Suppressor macrophage treated with lipopolysaccharide for 1 hour (primary cell): ENCODE measurements around the gene FAM83E.

Experiments
- DNase-seq, 3 donors: peaks; one replicate each; pipeline ENCODE4 v3.0.0-alpha.2; 2020 to 2022

FAM83E gene

DNA sequence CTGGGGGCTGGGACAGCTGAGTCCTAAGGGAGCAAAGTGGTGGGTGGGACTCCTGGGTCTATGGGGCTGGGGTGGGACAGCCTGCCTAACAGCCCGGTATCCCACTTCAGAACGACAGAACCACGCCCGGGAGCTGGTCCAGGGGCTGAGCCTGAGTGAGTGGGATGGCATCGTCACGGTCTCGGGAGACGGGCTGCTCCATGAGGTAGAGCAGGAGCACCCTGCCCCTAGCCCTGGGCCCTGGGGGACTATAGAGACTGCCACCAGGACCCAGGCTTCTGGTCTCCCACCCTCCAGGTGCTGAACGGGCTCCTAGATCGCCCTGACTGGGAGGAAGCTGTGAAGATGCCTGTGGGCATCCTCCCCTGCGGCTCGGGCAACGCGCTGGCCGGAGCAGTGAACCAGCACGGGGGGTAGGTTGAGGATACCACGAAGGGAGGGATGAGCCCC, 13.0 kb upstream of the FAM83E start:
- DNase-seq = no peak

DNA sequence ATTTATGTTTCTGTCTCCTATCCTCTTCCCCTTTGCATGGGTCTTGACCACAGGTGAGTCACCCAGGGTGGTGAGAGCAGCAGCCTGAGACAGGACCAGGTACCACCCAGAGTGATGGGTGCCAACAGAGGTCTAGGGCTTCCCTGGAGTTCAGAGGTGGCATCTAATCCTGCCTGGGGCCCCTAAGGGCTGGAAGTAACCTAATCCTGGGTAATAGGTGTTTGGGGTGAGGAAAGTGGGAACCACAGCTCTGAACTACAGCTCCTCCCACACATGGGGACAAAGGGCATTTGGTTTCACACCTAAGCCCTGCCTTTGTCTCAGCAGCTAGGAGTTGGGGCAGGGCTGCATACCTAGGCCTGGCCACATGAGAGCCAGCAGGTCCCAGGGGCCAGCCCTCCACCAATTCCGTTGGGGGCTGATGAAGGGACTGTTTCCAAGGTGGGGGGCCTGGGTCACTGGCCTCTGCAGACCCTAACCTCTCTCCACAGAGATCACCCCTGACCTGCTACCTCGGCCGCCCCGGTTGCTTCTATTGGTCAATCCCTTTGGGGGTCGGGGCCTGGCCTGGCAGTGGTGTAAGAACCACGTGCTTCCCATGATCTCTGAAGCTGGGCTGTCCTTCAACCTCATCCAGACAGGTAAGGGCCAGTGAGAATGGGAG, 12.5 kb upstream of the FAM83E start:
- no peak for DNase-seq

DNA sequence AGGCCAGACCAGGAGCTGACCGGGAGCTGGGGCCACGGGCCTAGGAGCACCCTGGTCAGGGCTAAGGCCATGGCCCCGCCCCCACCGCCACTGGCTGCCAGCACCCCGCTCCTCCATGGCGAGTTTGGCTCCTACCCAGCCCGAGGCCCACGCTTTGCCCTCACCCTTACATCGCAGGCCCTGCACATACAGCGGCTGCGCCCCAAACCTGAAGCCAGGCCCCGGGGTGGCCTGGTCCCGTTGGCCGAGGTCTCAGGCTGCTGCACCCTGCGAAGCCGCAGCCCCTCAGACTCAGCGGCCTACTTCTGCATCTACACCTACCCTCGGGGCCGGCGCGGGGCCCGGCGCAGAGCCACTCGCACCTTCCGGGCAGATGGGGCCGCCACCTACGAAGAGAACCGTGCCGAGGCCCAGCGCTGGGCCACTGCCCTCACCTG, 11.0 kb upstream of the FAM83E start:
- DNase-seq = no peak

DNA sequence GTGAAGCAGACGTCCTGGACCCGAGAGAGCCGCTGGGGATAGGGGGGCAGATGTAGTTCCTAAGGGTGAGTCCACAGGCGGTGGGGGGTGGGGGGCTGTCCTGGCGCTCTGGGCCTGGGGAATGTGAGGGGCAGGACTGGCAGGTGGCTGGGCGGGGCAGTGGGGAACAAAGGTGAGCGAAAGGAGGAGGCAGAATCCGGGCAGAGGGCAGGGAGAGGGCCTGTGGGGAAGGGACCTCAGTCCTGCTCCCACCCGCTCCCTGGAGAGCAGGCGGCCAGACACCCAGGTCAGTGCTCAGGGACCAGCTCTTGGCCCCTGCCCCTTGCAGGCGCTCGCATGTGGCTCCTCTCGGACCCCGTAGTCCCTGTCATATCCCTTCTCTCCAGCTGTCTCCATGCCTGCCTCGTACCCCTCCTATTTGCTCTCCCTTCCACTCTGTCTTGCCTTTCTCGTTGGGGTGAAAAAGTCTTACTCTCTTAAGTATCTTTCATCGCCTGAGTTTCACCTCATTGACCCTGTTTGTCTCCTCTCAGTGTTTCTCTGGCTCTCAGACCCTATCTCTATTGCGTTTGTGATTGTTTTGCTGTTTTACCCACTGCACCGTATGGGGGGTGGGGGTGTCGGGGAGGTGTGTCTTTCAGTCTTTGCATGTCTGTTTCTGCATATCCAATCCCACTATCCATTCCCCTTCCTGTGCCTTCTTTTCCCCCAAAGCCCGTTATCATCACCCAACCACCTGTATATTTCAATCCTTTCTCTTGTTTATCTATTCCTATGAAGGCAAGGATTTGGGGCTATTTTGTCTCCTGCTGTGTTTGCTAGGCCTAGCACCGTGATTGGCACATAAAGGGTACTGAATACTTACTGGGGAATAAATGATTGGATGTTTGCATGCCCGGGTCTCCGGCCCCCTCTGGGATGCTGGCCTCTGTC, 10.2 kb upstream of the FAM83E start:
- no peak for DNase-seq

DNA sequence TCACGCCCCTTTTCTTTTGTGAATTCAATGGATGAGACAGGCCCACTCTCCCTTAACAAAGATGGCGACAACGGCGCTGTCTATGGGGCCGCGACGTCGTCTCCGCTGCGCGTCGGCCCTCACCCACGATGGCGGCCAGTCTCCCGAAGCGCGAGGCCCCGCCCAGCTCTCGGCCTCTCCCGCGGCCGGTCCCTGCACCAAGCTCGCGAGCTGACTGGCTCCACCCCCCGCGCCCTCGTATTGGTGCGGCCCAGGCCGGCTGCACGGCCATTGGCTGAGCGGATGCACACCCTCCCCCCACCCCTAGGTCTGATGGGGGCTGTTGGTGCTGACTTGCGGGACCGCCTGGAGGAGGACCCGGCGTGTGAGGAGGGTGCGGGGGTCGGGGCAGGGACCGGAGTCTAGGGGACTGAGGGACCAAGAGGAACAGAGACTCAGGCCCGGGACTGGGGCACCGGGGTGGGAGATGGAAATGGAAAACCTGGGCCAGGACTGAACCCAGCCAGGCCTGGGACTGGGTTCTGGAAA, 9.3 kb upstream of the FAM83E start:
- peak; percentile 94 to 98 (median 95) for DNase-seq

DNA sequence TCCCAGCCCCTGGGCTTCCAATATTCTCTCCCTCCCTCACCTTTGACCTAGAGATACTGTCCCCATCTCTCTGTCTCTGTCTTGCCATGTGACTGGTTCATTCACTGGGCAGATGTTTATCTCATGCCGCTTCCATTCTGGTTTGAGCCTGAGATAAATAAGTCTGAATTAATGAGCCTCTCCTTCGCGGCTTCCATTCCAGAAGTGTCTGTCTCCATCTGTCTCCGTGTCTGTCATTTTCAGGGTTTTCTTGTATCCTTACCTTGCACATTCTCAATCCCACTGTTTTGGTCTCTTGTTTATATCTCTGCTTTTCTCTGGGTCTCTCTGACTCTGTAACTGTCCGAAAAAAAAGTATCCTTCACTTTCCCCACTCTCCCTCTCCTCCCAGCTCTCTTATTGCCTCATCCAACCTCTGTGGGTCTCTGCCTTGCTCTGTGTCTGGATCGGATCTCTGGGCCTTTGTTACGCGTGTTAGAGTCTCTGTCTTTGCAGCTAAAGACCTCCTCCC, 8.7 kb upstream of the FAM83E start:
- DNase-seq = no peak

DNA sequence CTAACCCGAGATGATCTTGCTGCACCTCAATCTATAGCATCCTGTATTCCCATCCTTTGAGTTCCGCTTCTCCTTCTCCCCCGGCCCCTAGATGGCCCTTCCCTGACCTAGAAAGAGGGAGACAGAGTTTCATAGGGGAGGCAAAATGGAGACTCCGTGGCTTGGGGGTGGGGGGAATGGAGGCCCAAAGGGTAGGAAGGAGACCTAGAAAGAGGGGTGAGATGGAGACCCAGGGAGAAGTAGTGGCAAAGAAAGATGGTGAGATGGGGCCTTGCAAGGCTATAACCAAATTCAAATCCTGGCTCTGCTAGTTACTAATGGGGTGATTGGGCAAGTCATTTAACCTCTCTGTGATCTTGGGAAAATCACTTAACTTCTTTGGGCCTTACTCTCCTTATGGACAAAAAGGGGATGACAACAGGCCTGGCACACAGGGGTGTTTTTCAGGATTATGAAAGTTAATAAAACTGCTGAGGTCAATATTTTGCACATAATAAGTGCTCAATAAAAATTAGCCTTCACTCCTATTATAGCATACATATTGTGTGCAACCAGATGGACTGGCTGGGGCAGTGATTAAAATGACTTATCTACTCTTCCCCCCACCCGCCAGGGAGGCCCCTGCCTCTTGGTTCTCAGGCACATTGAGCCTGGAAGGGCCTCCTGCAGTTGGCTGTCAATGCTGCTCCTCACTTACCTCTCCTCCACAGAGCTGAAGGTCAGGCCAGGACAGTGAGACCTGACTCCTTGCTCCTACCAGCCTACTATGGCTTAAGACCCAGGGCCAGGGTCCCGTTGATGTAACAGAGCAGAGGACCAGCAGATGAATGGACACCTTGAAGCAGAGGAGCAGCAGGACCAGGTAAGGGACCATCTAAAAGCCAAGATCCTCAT, 5.1 kb upstream of the FAM83E start:
- DNase-seq = peak; percentile 39 to 61 (median 54)

DNA sequence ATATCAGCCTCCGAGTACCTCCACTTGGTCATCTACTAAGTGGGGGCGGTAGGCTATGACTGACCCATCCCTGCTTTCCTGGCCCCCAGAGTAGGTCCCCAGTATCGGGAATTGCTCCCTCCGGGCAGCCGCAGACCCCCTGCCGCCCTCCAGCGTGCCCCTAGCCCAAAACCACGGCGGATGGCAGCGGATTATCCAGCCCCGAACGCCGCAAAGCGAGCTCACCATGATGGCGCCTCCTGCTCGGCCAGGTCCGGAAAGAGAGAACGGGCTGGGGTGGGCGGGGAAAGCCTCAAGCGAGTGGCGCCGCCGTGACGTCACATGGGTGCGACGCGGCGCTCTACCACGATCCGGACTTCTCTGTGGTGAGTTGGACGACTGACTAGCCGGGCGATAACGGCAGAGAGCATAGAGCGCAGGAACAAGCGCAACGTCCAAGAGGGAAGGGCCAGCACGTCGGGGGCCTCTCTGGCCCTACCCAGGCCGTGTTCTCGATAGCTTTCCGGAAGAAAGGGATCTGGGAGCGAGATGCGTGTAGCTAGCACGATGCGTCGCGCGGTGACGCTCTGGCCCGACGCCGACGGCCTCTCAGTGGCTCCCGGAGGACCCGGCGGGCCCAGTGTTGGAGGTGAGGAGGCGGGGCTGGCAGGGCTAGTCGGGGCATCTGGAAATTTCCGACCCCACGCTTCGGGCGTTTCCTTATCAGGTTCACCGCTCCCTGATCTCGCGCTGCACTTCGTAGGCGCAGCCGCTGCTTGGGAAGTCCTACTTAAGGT, 4.2 kb upstream of the FAM83E start, which contains the start of the genes RPL18 and SPHK2:
TSS of gene RPL18 (minus strand) at position 263 of the 776 bp plus-strand sequence. CDS start at position 228, 35 bp downstream.
TSS of gene SPHK2 (plus strand) at position 591 of the 776 bp plus-strand sequence. CDS start 1,009 bp downstream, outside the sequence.
- DNase-seq = peak; percentile 97 to 99 (median 98)

DNA sequence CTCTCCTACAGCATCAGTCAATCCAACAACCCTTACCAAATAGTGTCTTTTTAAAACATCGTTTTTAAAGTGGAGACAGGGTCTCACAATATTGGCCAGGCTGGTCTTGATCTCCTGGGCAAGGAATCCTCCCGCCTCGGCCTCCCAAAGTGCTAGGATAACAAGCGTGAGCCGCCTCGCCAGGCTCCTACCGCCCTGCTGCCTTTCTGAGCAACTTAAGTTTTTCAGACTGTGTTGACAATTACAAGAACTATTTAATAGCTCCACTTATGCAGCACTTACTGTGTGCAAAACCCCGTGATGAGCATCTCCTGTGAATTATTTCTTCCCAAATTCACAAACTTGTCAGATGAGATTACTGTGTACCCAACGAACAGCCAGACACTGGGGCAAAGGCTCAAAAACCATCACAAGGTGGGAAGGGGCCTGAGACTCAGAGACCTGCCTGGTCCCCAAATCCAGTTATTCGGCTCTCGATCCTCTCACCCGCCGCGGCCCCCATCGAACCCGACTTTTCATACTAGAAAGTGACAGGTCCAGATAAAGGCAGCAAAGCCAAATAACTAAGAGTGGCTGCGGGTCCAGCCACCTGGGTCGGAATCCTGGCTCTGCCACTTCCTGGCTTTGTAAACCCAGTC, 3.5 kb upstream of the FAM83E start:
- no peak for DNase-seq

DNA sequence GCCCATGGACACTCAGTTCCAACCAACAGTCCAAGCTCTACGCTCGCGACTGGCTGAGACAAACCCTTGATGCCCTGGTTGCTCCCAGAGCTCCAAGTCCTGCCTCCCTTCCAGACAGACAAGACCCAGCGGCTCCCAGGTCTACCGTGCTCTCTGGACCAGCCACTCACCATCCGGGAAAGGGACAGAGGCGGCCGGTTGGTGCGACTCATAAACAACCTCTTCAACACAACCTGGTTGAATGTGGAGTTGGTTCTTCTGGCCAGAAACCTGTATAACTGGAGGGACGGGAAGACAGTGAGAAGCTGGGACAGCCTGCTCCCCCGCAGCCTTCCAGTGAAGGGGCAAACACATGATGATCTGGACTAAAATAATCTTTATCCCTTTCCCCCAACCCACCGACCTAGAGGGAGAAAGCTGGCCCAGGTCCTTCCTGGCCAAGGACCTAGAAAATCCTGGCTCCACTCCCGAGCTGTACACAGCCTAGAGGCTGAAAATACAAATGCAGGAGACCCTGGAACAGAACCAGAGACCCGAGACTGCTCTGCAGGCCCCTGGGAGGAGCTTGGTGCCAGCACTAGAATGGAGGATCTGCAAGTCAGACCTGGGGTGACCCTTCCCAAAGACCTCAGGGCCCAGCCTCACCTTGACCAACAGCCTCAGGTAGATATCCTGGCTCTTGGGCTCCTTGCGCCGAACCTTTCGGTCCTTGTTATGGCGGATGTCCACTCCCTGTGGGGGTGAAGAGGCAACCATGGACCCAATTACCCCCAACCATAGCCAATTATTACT, 2.5 kb upstream of the FAM83E start:
- no peak for DNase-seq

DNA sequence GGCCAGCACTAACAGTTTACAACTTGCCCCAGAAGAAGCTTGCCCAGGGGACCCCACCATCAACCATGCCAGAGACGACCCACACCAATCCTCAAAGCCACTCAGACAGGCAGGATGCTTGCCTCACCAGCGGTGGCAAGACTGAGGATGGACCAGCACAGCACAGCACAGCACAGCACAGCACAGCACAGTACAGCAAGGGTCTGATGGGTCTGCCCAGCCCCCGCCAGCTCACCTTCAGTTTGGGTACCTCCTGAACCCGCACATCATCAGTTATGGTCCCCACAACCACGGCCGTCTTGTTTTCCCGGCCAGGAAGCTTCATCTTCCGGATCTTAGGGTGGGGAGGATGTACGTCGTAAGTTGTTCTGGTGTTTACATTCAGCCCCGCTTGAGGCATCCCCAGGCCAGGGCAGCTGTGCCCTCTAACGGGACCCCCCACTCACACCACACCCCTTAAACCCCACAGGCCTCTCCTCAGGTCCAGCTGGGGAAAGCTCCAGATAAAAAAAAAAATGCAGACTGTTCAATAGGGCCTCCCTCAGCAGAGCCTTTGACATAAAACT, 1.7 kb upstream of the FAM83E start:
- DNase-seq = no peak

DNA sequence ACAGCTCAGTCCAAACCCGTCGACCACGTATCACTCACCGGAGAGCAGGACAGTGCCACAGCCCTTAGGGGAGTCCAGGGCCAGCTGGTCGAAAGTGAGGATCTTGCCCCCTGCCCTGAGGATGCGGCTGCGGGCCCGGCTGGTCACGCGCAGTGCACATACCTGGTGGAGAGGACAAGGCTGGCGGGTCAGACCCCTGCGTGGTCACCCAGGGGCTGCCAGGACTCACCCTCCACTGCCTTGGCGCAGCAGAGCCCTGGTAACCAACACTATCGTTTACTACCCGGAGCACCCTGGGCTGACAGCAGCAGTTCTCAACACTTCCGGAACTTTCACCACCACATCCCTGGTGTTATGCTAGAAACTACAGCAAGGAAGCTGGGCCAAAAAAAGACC, 1.2 kb upstream of the FAM83E start:
- no peak for DNase-seq

DNA sequence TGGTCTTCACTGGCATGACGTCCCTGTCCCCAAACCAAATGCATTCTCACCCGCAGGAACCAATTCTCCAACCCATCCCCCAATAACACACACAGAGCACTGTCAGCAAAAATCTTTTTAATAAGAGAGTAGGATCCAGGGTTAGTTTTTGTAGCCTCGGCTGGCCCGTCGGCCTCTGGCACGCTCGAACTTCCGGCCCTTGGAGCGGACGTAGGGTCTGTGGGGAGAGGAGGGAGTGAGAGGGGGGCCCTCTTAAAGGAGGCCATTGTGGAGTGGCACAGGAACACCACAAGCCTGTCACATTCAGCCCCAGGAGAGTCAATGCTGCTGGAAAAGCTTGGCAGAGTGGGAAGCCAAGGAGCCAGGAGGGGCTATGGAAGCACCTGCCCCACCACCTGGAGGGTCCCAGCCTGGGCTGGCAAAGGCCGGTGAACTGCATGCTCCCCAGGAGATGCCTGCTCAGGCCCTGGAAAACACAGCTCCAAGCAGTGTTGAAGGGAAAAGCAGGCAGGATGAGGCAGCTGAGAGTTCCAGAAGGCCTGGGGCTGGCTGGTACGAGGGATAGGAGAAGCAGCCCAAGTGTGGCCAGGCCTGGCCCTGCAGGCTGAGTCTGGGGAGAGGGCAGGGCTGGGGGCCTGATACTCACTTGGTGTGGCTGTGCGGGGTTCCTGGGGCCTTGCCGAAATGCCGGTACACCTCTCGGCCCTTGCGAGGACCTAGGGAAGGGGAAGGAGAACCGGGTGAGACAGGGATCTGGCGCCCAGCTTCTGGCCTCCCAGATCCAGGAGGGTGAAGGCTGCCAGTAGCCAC, 560 bp upstream of the FAM83E start:
- DNase-seq = no peak

DNA sequence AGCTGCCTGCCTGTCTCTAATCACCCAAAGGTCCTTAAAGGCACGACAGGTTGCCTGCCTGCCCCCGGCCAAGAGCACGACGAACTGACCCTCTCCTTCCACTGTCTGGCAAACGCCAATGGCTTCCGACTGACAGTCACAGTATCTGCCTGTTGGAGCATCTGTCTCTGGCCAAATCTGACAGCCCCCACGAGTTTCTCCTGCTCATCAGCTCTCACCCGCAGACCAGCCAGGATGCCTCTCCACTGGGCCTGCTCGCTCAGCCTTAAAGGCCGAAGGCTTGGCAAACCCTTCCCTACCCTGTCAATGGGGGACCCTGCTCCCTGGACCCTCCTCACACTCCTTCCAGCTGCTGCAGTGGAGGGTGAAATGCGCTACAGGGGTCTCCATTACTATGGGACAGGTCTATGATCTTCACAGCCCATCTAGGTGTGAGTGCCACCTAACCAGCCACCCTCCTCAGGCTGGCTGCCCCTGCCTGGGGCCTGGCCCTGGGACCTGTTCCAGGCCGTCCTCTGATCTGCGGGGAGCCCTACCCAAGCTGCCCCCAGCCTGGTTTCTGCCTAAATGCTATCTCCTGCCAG, 932 bp downstream of the FAM83E start:
- no peak for DNase-seq

DNA sequence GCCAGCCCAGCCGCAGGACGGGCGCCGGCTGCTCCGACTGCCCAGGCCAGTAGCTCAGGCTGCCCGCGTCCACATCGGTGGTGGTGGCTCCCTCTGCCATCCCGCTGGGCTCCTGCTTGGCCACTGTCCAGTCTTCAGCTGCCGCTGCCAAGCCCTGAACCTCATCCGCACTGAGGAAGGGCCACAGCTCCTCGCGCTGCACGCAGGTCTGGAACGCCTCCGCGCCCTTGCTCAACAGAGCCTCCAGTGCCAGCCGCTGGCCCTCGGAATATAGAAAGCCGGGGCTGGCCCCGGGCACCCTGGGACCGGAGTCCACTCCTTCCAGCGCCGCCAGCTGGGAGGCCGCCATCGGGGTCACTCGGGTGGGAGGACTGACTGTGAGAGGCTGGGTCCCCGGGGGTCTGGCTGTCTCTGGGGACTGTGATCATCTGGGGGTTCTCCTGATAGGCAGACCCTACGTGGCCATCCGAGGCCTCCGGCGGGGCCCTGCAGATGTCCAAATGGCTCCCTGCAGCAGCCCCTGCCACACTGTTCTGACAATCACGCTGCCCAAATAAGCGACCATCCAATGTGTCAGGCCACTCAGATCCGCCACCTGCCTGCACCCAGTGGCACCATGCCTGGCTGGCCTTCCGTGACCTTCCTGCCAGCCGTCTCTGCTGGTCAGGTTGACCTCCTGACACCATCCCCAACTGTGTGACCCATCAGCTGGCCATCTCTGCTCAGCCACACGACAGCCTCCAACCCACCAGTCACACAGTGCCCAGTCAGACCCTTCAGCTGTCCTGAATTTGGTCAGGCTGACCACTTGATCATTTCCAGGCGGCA, 1.6 kb downstream of the FAM83E start:
- no peak for DNase-seq

DNA sequence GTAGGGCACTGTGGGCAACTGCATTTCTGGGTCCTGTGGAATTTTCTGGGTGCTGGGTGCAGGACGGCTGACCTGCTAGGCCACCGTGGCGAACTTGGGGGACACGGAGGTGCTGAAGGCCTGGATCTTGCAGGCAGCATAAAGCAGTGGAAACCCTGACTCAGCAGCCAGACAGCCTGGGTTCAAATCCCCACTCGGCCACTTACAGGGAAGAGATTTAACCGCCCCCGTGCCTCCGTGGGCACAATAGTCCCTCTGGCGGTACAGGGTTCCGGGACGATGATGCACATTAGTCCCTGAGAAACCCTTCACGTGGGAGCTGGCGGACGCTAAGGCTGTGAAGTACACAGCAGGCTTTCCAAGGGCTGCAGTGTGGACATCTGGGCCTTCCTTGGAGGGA, 3.0 kb downstream of the FAM83E start:
- DNase-seq = no peak

DNA sequence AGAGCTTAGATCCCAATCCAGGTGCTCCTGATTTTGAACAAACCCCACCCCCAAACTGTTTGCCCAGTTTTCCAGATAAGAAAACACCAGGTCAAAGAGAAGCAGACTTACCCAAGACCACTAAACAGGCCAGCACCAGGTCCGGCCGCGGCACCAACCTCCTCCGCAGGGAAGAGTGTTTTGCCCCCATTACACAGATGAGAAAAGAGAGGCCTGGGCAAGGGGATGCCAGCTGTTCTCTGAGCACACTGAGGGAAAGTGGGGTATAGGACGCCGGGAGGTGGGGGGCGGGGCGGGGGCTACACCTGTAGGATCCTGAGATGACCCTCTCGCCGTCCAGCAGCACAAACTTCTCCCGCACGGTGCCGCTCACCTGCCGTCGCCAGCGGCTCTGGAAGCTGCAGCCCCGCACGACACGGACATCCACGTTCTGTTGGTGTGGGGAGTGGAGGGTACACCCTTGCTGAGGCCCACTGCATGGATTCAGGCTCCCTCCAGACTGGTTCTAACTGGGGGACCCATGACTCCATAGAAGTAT, 5.2 kb downstream of the FAM83E start:
- no peak for DNase-seq
